ENCODE measurements around the gene BCL2L13.
A peak's percentile ranks its signal among the peaks of the same experiment; 100 is the strongest.
"Not testable (repeated sequence)": the region's sequence is repeated elsewhere in the genome, so short reads cannot be mapped to it uniquely, and the experiment has no call there.

The BCL2L13 gene

GRCh38 chr22:17697196-17697595 lies 58.6 kb downstream of the BCL2L13 start:
- not testable (repeated sequence) for DNase-seq

GRCh38 chr22:17698276-17698675 lies 59.7 kb downstream of the BCL2L13 start:
- DNase-seq, result not testable (repeated sequence)

GRCh38 chr22:17698948-17699347 lies 60.4 kb downstream of the BCL2L13 start:
- DNase-seq, result no peak

DNA sequence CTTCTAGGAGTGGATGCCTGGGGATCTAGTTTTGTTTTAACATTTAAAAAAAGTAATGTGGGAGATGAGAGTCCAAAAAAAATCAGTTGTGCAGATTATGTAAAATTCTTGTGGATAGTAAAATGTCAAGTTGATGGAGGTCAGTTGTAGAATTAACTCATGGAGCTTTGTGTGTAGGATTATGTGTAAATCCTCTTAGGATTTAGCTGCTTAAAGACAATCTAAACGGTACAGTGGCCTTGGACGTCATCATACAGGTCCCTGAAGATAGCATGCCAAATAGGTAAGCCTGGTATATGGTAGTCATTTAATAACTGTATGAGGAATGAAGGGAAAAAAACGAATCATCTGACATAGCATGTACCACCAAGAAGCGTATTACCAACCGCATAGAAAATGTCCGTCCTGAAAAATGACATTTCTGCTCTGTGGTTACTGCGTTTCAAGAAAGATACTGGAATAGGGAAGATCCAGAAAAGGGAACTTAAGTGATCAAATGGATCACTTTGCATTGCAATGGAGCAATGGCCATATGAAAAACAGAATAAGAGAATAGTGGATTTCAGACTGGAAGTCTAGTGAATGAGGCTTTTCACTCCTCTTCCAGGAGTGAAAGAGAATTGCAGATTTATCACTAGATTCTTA lies 61.3 kb downstream of the BCL2L13 start:
- DNase-seq, result no peak

GRCh38 chr22:17700778-17701177 lies 62.2 kb downstream of the BCL2L13 start:
- DNase-seq, result no peak

- no peak for DNase-seq
Observed at GRCh38 chr22:17703811-17704210, 65.3 kb downstream of the BCL2L13 start.

GRCh38 chr22:17705546-17705945 lies 67.0 kb downstream of the BCL2L13 start:
- peak; percentile 21 for DNase-seq

- peak; percentile 88 for DNase-seq
Observed at GRCh38 chr22:17705951-17706900, 67.7 kb downstream of the BCL2L13 start.

- no peak for DNase-seq
Observed at GRCh38 chr22:17706947-17707346, 68.4 kb downstream of the BCL2L13 start.

DNA sequence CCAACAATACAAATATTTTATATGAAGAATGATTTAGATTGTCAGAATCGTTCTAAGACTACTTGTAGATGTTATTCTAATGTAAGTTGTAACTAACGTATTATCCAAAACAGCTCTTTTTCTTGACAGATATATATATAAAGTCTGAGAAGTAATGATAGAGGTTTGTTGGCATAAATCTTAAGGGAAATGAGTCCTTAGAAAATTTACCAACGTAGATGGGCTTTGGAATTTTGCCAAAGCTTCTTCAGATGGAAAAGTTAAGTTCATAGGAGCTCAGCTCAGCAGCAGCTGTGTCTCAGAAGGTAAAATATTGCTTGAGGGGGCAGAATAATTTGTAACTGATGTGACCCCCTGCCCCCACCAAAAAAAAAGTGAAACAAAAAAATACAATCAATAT lies 69.0 kb downstream of the BCL2L13 start:
- peak; percentile 16 for DNase-seq

- DNase-seq, result no peak
Observed at GRCh38 chr22:17710023-17710422, 71.5 kb downstream of the BCL2L13 start.

DNA sequence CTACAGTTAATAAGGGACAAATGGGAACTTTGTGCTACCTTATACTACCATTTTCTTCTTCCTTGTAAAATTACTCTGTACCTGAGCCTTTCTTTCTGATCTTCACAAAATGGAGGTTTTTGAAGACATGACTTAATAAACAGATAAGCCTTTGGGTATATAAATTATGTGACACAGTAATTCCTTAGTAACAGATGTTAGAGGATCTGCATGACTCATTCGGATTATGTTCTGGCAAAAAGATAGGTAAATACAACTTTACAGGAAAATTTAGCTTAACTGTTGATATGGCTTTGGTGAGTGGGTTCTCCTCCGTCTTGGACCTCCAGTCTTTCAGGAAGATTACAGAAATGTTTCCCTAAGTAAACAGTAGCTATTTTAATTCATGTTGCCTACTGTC lies 73.9 kb downstream of the BCL2L13 start:
- no peak for DNase-seq

- no peak for DNase-seq
Observed at GRCh38 chr22:17716529-17716928, 78.0 kb downstream of the BCL2L13 start.

DNA sequence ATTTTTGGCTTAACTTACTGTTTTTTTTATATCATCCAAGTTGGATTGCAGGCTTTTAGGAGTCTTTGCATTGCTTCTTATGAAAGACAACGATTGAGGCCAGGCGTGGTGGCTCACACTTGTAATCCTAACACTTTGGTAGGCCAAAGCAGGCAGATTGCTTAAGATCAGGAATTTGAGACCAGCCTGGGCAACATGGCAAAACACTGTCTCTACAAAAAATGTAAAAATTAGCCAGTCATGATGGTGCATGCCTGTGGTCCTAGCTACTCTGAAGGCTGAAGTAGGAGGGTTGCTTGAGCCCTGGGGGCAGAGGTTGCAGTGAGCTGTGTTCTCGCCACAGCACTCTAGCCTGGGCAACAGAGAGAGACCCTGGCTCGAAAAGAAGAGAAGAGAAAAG lies 79.2 kb downstream of the BCL2L13 start:
- DNase-seq, result no peak

- DNase-seq, result no peak
Observed at GRCh38 chr22:17719911-17720310, 81.4 kb downstream of the BCL2L13 start.

DNA sequence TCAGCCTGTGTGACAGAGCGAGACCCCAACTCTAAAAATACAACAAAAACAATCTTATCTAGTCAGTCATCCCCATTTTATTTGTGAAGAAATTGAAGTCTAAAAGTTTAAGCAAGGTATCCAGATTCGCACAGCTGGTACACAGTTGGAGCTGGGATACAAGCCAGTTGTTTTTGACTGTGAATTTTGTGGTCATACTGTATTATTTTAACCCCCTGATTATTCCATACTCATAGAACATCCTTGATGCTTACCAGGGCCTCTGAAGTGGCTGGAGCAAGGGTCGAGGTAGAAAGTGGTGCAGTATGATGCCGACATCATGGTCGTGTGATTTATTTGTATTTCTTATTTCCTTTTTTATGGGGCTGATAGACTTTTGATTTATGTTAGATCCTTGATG lies 85.7 kb downstream of the BCL2L13 start:
- DNase-seq, result no peak

- no peak for DNase-seq
Observed at GRCh38 chr22:17724678-17725499, 86.3 kb downstream of the BCL2L13 start.

- DNase-seq, result no peak
Observed at GRCh38 chr22:17725500-17725796, 86.9 kb downstream of the BCL2L13 start.

GRCh38 chr22:17726006-17726927 lies 87.7 kb downstream of the BCL2L13 start:
- DNase-seq, result peak; percentile 65

- DNase-seq, result no peak
Observed at GRCh38 chr22:17726928-17727897, 88.7 kb downstream of the BCL2L13 start.

GRCh38 chr22:17728786-17729185 lies 90.2 kb downstream of the BCL2L13 start:
- no peak for DNase-seq

Measured in fibroblast of skin of right biceps (primary cell).